Measurements from ENCODE around the gene MACROD1.

The MACROD1 gene

GRCh38 chr11:64084146-64084950 is 81.6 kb downstream of the MACROD1 start:
- Histone ChIP-seq H3K4me3 (ENCODE audit: low read length in 2 of 2) (no peak overlapping the region), H3K9me3 (ENCODE audit: control insufficient read depth in 2 of 2, low read length in 2 of 2) (no peaks in the 10 kb centered on the region), H3K9ac (ENCODE audit: low read depth in 1 of 2, low read length in 2 of 2) (no peak overlapping the region), H3K27me3 (ENCODE audit: control insufficient read depth in 2 of 2, insufficient read depth in 2 of 2, low read length in 2 of 2) (no peaks in the 10 kb centered on the region), H3K4me1 (ENCODE audit: control insufficient read depth in 2 of 2, insufficient read depth in 2 of 2, low read length in 2 of 2) (peaks cover 0 to 12% of the 10 kb centered on the region in 2 donors), H3K36me3 (ENCODE audit: control insufficient read depth in 2 of 2, insufficient read depth in 2 of 2, low read length in 2 of 2) (no peaks in the 10 kb centered on the region), H3K27ac (ENCODE audit: low read depth in 2 of 2, low read length in 2 of 2) (no peak overlapping the region)

DNA sequence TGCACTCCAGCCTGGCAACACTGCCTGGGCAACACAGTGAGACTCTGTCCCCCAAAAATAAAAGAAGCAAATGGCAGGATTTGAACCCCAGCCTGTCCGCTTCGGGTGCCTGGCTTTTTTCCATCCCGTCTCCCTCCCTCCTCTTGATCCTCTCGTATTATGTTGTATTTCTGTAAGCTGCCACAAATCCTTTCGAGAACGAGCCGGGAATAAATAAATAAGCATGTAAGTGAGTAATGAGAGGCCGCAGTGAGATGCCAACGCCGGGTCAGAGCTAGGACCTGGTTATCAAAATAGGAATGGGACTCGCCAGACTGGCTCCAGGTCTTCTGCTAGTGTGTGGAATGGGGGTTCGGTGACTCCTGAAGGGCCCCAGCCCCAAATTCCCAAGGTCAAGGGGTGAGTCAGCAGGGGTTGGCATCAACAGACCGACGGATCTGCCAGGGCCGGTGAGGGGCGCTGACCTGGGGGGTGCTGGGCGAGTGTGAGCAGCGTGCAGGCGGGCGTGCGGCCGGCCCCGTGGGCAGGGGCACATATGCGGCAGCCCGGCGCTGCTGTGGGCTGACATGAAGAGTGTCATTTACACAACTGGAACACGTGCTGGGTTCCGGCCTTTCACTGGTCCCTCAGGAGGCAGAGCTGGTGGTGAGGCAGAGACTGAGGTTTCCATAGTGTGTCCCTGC is 82.4 kb downstream of the MACROD1 start:
- Histone ChIP-seq H3K36me3 (ENCODE audit: control insufficient read depth in 2 of 2, insufficient read depth in 2 of 2, low read length in 2 of 2) (no peaks in the 10 kb centered on the region), H3K4me3 (ENCODE audit: low read length in 2 of 2) (no peak overlapping the region), H3K4me1 (ENCODE audit: control insufficient read depth in 2 of 2, insufficient read depth in 2 of 2, low read length in 2 of 2) (peaks cover 0 to 4% of the 10 kb centered on the region in 2 donors), H3K9me3 (ENCODE audit: control insufficient read depth in 2 of 2, low read length in 2 of 2) (no peaks in the 10 kb centered on the region), H3K9ac (ENCODE audit: low read depth in 1 of 2, low read length in 2 of 2) (no peak overlapping the region), H3K27ac (ENCODE audit: low read depth in 2 of 2, low read length in 2 of 2) (no peak overlapping the region), H3K27me3 (ENCODE audit: control insufficient read depth in 2 of 2, insufficient read depth in 2 of 2, low read length in 2 of 2) (no peaks in the 10 kb centered on the region)

DNA sequence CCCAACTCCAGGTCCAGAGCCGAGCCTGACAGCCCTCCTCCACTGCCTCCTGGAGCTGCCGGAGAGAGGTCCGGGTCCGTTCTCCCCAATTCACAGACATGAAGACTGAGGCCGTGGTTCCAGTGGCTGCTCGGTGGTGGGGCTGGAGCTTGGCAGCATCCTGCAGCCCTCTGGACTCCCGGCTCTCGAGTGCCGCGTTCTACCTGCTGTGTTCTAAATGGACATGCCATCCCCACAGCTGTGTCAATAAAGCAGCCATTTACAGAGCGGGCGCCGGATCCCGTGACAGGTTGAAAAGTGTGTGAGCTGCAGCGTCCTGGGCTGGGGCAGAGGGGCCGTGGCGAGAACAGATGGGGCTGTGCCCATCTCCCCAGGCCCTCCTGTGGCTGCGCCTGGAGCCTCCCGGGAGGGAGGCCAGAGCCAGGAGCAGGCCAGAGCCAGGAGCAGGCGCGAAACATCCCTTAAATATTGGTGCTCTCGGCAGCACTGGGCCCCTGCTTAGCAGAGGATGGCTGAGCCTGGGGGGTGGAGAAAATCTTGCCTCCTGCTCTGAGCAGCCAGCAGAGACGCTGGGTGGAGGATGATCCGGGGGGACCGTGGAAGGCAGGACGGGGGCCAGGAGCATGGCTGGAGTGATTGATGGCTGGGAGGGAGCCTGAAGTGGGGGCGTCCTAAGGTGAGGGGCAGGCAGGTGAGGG is 84.0 kb downstream of the MACROD1 start:
- Histone ChIP-seq H3K27me3 (ENCODE audit: control insufficient read depth in 2 of 2, insufficient read depth in 2 of 2, low read length in 2 of 2) (no peaks in the 10 kb centered on the region), H3K9me3 (ENCODE audit: control insufficient read depth in 2 of 2, low read length in 2 of 2) (no peaks in the 10 kb centered on the region), H3K27ac (ENCODE audit: low read depth in 2 of 2, low read length in 2 of 2) (no peak overlapping the region), H3K9ac (ENCODE audit: low read depth in 1 of 2, low read length in 2 of 2) (no peak overlapping the region), H3K4me1 (ENCODE audit: control insufficient read depth in 2 of 2, insufficient read depth in 2 of 2, low read length in 2 of 2) (peaks cover 0 to 2% of the 10 kb centered on the region in 2 donors), H3K36me3 (ENCODE audit: control insufficient read depth in 2 of 2, insufficient read depth in 2 of 2, low read length in 2 of 2) (no peaks in the 10 kb centered on the region), H3K4me3 (ENCODE audit: low read length in 2 of 2) (no peak overlapping the region)

GRCh38 chr11:64080390-64080789 is 85.5 kb downstream of the MACROD1 start:
- no peak overlapping the region for H3K27ac ChIP-seq (ENCODE audit: low read depth in 2 of 2, low read length in 2 of 2)
- H3K4me3 ChIP-seq (ENCODE audit: low read length in 2 of 2) = no peak overlapping the region
- H3K9ac ChIP-seq (ENCODE audit: low read depth in 1 of 2, low read length in 2 of 2) = no peak overlapping the region
- no peaks in the 10 kb centered on the region for H3K9me3 ChIP-seq (ENCODE audit: control insufficient read depth in 2 of 2, low read length in 2 of 2)
- no peaks in the 10 kb centered on the region for H3K36me3 ChIP-seq (ENCODE audit: control insufficient read depth in 2 of 2, insufficient read depth in 2 of 2, low read length in 2 of 2)
- no peaks in the 10 kb centered on the region for H3K27me3 ChIP-seq (ENCODE audit: control insufficient read depth in 2 of 2, insufficient read depth in 2 of 2, low read length in 2 of 2)
- peaks cover 0 to under 1% of the 10 kb centered on the region in 2 donors for H3K4me1 ChIP-seq (ENCODE audit: control insufficient read depth in 2 of 2, insufficient read depth in 2 of 2, low read length in 2 of 2)

DNA sequence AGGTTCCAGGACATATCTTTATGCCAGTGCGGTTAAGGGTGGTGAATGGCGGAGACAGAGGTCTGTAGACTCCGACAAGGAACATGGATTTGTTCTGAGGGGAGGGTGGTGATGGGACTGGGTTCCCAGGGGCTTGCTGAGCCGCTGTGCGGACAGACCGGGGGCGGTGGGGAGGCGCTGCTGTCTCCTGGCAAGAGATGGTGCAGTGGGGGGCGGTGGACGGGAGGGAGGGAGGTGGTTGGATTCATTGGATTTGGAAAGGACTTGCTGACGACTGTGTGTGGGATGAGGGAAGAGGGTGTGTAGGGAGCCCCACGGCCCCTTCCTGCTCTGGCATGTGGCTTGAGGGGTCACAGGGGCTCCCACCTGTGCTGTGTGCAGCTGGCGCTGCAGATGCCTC is 87.0 kb downstream of the MACROD1 start:
- H3K27me3 ChIP-seq (ENCODE audit: control insufficient read depth in 2 of 2, insufficient read depth in 2 of 2, low read length in 2 of 2) = no peaks in the 10 kb centered on the region
- H3K4me3 ChIP-seq (ENCODE audit: low read length in 2 of 2) = no peak overlapping the region
- no peak overlapping the region for H3K27ac ChIP-seq (ENCODE audit: low read depth in 2 of 2, low read length in 2 of 2)
- no peak overlapping the region for H3K9ac ChIP-seq (ENCODE audit: low read depth in 1 of 2, low read length in 2 of 2)
- H3K9me3 ChIP-seq (ENCODE audit: control insufficient read depth in 2 of 2, low read length in 2 of 2) = no peaks in the 10 kb centered on the region
- H3K4me1 ChIP-seq (ENCODE audit: control insufficient read depth in 2 of 2, insufficient read depth in 2 of 2, low read length in 2 of 2) = no peaks in the 10 kb centered on the region
- no peaks in the 10 kb centered on the region for H3K36me3 ChIP-seq (ENCODE audit: control insufficient read depth in 2 of 2, insufficient read depth in 2 of 2, low read length in 2 of 2)

- H3K4me1 ChIP-seq (ENCODE audit: control insufficient read depth in 2 of 2, insufficient read depth in 2 of 2, low read length in 2 of 2) = no peaks in the 10 kb centered on the region
- no peak overlapping the region for H3K27ac ChIP-seq (ENCODE audit: low read depth in 2 of 2, low read length in 2 of 2)
- H3K9ac ChIP-seq (ENCODE audit: low read depth in 1 of 2, low read length in 2 of 2) = no peak overlapping the region
- no peaks in the 10 kb centered on the region for H3K27me3 ChIP-seq (ENCODE audit: control insufficient read depth in 2 of 2, insufficient read depth in 2 of 2, low read length in 2 of 2)
- no peaks in the 10 kb centered on the region for H3K36me3 ChIP-seq (ENCODE audit: control insufficient read depth in 2 of 2, insufficient read depth in 2 of 2, low read length in 2 of 2)
- no peak overlapping the region for H3K4me3 ChIP-seq (ENCODE audit: low read length in 2 of 2)
- no peaks in the 10 kb centered on the region for H3K9me3 ChIP-seq (ENCODE audit: control insufficient read depth in 2 of 2, low read length in 2 of 2)
Observed at GRCh38 chr11:64078284-64078683, 87.6 kb downstream of the MACROD1 start.

DNA sequence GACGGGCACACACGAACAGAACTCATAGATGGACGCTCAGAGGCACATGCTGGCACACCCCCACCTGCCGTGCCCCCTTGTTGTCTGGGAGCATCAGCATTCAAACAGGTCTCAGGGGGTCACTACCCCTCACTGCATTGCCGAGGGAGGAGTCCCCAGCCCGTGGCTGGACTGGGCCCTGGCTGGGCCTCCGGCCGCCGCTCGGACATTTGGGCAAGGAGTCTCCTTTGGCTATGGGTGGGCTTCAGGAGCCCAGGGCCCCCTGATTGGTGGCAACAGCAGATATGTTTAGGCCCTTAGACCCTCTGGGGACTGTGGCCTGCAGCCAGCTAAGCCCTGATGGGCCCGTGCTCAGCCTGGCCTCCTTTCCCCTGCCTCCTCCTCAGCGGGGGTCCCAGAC is 88.3 kb downstream of the MACROD1 start:
- no peak overlapping the region for H3K9ac ChIP-seq (ENCODE audit: low read depth in 1 of 2, low read length in 2 of 2)

GRCh38 chr11:64076758-64077157 is 89.2 kb downstream of the MACROD1 start:
- Histone ChIP-seq H3K36me3 (ENCODE audit: control insufficient read depth in 2 of 2, insufficient read depth in 2 of 2, low read length in 2 of 2) (no peaks in the 10 kb centered on the region), H3K27ac (ENCODE audit: low read depth in 2 of 2, low read length in 2 of 2) (no peak overlapping the region), H3K27me3 (ENCODE audit: control insufficient read depth in 2 of 2, insufficient read depth in 2 of 2, low read length in 2 of 2) (no peaks in the 10 kb centered on the region), H3K9me3 (ENCODE audit: control insufficient read depth in 2 of 2, low read length in 2 of 2) (no peaks in the 10 kb centered on the region), H3K4me1 (ENCODE audit: control insufficient read depth in 2 of 2, insufficient read depth in 2 of 2, low read length in 2 of 2) (no peaks in the 10 kb centered on the region), H3K4me3 (ENCODE audit: low read length in 2 of 2) (no peak overlapping the region), H3K9ac (ENCODE audit: low read depth in 1 of 2, low read length in 2 of 2) (no peak overlapping the region)

More for the DNA sequence above, 88.3 kb downstream of the MACROD1 start:
- no peaks in the 10 kb centered on the region for H3K36me3 ChIP-seq (ENCODE audit: control insufficient read depth in 2 of 2, insufficient read depth in 2 of 2, low read length in 2 of 2)
- H3K27me3 ChIP-seq (ENCODE audit: control insufficient read depth in 2 of 2, insufficient read depth in 2 of 2, low read length in 2 of 2) = no peaks in the 10 kb centered on the region
- H3K4me1 ChIP-seq (ENCODE audit: control insufficient read depth in 2 of 2, insufficient read depth in 2 of 2, low read length in 2 of 2) = no peaks in the 10 kb centered on the region
- no peak overlapping the region for H3K4me3 ChIP-seq (ENCODE audit: low read length in 2 of 2)
- H3K27ac ChIP-seq (ENCODE audit: low read depth in 2 of 2, low read length in 2 of 2) = no peak overlapping the region
- H3K9me3 ChIP-seq (ENCODE audit: control insufficient read depth in 2 of 2, low read length in 2 of 2) = no peaks in the 10 kb centered on the region

GRCh38 chr11:64074239-64074638 is 91.7 kb downstream of the MACROD1 start:
- Histone ChIP-seq H3K27me3 (ENCODE audit: control insufficient read depth in 2 of 2, insufficient read depth in 2 of 2, low read length in 2 of 2) (no peaks in the 10 kb centered on the region), H3K36me3 (ENCODE audit: control insufficient read depth in 2 of 2, insufficient read depth in 2 of 2, low read length in 2 of 2) (no peaks in the 10 kb centered on the region), H3K9ac (ENCODE audit: low read depth in 1 of 2, low read length in 2 of 2) (no peak overlapping the region), H3K27ac (ENCODE audit: low read depth in 2 of 2, low read length in 2 of 2) (no peak overlapping the region), H3K9me3 (ENCODE audit: control insufficient read depth in 2 of 2, low read length in 2 of 2) (no peaks in the 10 kb centered on the region), H3K4me3 (ENCODE audit: low read length in 2 of 2) (no peak overlapping the region), H3K4me1 (ENCODE audit: control insufficient read depth in 2 of 2, insufficient read depth in 2 of 2, low read length in 2 of 2) (no peaks in the 10 kb centered on the region)

DNA sequence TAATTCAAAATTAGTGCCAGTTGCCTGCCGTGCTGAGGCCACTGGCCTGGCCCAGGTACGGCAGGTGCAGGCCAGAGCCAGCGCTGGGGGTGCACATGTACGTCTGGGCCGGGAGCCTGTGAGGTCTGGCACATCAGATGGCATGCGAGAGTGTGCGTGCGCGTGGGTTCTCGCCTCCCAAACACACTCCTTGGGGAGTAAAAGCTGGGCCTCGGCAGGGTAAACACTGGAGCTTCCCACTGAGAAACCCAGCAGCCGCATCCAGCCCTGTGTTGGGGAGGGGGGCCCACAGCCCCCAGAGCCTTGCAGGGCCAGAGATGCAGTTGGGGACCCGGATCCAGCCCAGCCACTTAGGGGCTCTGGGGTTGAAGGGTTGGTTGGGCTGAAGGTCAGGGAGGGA is 92.4 kb downstream of the MACROD1 start:
- Histone ChIP-seq H3K4me3 (ENCODE audit: low read length in 2 of 2) (no peak overlapping the region), H3K9me3 (ENCODE audit: control insufficient read depth in 2 of 2, low read length in 2 of 2) (no peaks in the 10 kb centered on the region), H3K27ac (ENCODE audit: low read depth in 2 of 2, low read length in 2 of 2) (no peak overlapping the region), H3K9ac (ENCODE audit: low read depth in 1 of 2, low read length in 2 of 2) (no peak overlapping the region), H3K27me3 (ENCODE audit: control insufficient read depth in 2 of 2, insufficient read depth in 2 of 2, low read length in 2 of 2) (no peaks in the 10 kb centered on the region), H3K36me3 (ENCODE audit: control insufficient read depth in 2 of 2, insufficient read depth in 2 of 2, low read length in 2 of 2) (no peaks in the 10 kb centered on the region), H3K4me1 (ENCODE audit: control insufficient read depth in 2 of 2, insufficient read depth in 2 of 2, low read length in 2 of 2) (no peaks in the 10 kb centered on the region)

Data from mucosa of rectum (tissue), 2 donors.